ENCODE measurements around the gene RNF123. TPM values are rescaled to one million over a fixed set of nuclear protein-coding genes. Genes with fewer than 3 reads are reported as not detected.

The RNF123 gene
- total and polyA plus RNA-seq, 10 of the 15 experiments (the other 5 are each of a cell fraction or from before 2014, with no cell fraction given): 4.2 to 31.5 (median 17.6) TPM

DNA sequence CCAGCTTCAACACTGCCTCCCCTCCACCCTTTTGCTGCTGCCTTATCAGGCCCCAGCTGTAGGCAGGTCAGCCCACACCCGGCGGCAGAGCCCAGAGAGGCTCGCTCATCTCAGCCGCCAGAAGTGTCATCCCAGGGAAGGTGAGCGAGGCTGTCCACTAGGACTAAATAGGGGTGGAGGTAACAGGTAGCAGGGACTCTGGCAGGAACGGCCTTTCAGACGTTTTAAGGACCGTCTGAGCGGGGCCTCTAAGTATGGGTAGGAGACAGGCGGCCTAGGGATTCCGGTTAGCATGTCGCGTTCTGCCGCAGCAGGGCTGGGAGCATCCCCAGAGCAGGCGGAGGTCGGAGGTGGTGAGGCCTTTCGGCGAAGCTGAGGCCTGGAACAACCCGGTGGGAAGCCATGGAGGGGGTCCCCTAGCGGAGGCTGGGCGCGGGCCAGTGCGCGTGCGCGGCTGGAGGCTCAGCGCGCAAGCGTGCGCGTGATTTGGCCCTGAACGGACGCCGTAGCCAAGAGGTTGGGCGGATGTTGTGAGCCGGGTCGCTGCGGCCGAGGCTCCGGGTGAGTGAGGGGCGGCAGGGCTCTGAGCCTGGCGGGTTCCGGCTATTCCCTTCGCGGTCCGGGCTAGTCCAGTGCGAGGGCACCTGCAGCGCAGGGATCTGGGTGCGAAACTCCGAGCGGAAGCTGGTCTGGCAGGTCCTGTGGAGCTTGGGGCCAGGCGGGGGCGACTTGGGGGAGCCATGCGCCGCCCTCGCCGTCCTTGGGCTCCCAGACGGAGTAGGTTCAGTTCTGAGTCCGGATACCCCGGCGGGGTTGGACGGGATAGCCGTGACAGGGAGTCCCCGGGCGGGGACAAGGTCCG lies at the start of gene RNF123, which contains the start of gene MST1 (continued):
- no peak for TF ChIP-seq YBX1 (IDR thresholded peaks at IDR 0.05)
- TF ChIP-seq, protein P1, sequence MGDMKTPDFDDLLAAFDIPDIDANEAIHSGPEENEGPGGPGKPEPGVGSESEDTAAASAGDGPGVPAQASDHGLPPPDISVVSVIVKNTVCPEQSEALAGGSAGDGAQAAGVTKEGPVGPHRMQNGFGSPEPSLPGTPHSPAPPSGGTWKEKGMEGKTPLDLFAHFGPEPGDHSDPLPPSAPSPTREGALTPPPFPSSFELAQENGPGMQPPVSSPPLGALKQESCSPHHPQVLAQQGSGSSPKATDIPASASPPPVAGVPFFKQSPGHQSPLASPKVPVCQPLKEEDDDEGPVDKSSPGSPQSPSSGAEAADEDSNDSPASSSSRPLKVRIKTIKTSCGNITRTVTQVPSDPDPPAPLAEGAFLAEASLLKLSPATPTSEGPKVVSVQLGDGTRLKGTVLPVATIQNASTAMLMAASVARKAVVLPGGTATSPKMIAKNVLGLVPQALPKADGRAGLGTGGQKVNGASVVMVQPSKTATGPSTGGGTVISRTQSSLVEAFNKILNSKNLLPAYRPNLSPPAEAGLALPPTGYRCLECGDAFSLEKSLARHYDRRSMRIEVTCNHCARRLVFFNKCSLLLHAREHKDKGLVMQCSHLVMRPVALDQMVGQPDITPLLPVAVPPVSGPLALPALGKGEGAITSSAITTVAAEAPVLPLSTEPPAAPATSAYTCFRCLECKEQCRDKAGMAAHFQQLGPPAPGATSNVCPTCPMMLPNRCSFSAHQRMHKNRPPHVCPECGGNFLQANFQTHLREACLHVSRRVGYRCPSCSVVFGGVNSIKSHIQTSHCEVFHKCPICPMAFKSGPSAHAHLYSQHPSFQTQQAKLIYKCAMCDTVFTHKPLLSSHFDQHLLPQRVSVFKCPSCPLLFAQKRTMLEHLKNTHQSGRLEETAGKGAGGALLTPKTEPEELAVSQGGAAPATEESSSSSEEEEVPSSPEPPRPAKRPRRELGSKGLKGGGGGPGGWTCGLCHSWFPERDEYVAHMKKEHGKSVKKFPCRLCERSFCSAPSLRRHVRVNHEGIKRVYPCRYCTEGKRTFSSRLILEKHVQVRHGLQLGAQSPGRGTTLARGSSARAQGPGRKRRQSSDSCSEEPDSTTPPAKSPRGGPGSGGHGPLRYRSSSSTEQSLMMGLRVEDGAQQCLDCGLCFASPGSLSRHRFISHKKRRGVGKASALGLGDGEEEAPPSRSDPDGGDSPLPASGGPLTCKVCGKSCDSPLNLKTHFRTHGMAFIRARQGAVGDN (IDR thresholded peaks at IDR 0.05): no peak
- TF ChIP-seq BHLHE40 (IDR thresholded peaks at IDR 0.05; ENCODE audit: borderline replicate concordance in 1 of 2, low read depth in 2 of 2, low read length in 1 of 2): peak; percentile 10 to 59; a peak in 1 of 4 replicates
- no peak for TF ChIP-seq POLR2AphosphoS2 (IDR thresholded peaks at IDR 0.05; ENCODE audit: low read depth, low read length)
- TF ChIP-seq SREBF2 (IDR thresholded peaks at IDR 0.05; ENCODE audit: low read length): no peak
- TF ChIP-seq MXI1 (IDR thresholded peaks at IDR 0.05; ENCODE audit: low read depth, low read length): peak; percentile 77; the same call in 1 of the 2 replicates
- TF ChIP-seq, protein P2, sequence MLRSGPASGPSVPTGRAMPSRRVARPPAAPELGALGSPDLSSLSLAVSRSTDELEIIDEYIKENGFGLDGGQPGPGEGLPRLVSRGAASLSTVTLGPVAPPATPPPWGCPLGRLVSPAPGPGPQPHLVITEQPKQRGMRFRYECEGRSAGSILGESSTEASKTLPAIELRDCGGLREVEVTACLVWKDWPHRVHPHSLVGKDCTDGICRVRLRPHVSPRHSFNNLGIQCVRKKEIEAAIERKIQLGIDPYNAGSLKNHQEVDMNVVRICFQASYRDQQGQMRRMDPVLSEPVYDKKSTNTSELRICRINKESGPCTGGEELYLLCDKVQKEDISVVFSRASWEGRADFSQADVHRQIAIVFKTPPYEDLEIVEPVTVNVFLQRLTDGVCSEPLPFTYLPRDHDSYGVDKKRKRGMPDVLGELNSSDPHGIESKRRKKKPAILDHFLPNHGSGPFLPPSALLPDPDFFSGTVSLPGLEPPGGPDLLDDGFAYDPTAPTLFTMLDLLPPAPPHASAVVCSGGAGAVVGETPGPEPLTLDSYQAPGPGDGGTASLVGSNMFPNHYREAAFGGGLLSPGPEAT (IDR thresholded peaks at IDR 0.05; ENCODE audit: low read depth): peak; percentile 75
- TF ChIP-seq, protein P3, sequence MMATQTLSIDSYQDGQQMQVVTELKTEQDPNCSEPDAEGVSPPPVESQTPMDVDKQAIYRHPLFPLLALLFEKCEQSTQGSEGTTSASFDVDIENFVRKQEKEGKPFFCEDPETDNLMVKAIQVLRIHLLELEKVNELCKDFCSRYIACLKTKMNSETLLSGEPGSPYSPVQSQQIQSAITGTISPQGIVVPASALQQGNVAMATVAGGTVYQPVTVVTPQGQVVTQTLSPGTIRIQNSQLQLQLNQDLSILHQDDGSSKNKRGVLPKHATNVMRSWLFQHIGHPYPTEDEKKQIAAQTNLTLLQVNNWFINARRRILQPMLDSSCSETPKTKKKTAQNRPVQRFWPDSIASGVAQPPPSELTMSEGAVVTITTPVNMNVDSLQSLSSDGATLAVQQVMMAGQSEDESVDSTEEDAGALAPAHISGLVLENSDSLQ (IDR thresholded peaks at IDR 0.05): no peak
- TF ChIP-seq NFYA (IDR thresholded peaks at IDR 0.05; ENCODE audit: borderline replicate concordance, low read depth, low read length): no peak
- TF ChIP-seq, protein P4, sequence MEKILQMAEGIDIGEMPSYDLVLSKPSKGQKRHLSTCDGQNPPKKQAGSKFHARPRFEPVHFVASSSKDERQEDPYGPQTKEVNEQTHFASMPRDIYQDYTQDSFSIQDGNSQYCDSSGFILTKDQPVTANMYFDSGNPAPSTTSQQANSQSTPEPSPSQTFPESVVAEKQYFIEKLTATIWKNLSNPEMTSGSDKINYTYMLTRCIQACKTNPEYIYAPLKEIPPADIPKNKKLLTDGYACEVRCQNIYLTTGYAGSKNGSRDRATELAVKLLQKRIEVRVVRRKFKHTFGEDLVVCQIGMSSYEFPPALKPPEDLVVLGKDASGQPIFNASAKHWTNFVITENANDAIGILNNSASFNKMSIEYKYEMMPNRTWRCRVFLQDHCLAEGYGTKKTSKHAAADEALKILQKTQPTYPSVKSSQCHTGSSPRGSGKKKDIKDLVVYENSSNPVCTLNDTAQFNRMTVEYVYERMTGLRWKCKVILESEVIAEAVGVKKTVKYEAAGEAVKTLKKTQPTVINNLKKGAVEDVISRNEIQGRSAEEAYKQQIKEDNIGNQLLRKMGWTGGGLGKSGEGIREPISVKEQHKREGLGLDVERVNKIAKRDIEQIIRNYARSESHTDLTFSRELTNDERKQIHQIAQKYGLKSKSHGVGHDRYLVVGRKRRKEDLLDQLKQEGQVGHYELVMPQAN (conservative IDR thresholded peaks at IDR 0.05): peak; percentile 87
- TF ChIP-seq CREM (IDR thresholded peaks at IDR 0.05; ENCODE audit: low read depth): peak; percentile 46; the same call in 1 of the 2 replicates
- TF ChIP-seq, protein P5, sequence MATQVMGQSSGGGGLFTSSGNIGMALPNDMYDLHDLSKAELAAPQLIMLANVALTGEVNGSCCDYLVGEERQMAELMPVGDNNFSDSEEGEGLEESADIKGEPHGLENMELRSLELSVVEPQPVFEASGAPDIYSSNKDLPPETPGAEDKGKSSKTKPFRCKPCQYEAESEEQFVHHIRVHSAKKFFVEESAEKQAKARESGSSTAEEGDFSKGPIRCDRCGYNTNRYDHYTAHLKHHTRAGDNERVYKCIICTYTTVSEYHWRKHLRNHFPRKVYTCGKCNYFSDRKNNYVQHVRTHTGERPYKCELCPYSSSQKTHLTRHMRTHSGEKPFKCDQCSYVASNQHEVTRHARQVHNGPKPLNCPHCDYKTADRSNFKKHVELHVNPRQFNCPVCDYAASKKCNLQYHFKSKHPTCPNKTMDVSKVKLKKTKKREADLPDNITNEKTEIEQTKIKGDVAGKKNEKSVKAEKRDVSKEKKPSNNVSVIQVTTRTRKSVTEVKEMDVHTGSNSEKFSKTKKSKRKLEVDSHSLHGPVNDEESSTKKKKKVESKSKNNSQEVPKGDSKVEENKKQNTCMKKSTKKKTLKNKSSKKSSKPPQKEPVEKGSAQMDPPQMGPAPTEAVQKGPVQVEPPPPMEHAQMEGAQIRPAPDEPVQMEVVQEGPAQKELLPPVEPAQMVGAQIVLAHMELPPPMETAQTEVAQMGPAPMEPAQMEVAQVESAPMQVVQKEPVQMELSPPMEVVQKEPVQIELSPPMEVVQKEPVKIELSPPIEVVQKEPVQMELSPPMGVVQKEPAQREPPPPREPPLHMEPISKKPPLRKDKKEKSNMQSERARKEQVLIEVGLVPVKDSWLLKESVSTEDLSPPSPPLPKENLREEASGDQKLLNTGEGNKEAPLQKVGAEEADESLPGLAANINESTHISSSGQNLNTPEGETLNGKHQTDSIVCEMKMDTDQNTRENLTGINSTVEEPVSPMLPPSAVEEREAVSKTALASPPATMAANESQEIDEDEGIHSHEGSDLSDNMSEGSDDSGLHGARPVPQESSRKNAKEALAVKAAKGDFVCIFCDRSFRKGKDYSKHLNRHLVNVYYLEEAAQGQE (IDR thresholded peaks at IDR 0.05; ENCODE audit: low read depth, low read length): no peak
